Activated CD4-positive, alpha-beta T cell treated with anti-CD3 and anti-CD28 coated beads, Interleukin-2, amount 10 ng/mL, durations not matched to agents 7 days and 5 days (primary cell): ENCODE results near the gene LDLRAD4. TPM values are rescaled to one million over a fixed set of nuclear protein-coding genes. Genes with fewer than 3 reads are reported as not detected.
"Not testable (repeated sequence)": the region's sequence is repeated elsewhere in the genome, so short reads cannot be mapped to it uniquely, and the experiment has no call there.

Experiments
- CTCF ChIA-PET: fragments of 350-600 bp; sonication (Branson Sonifier 250); formaldehyde crosslinking; loops from one replicate; lab custom pipeline; 2021; ENCODE audit warnings: antibody characterized with exemption; lab: Charles Lee
- POLR2A ChIA-PET: fragments of 350-600 bp; sonication (Branson Sonifier 250); formaldehyde crosslinking; loops from one replicate; lab custom pipeline; 2021; ENCODE audit warnings: antibody characterized with exemption; lab: Charles Lee
- DNase-seq: peaks from one replicate; pipeline ENCODE4 v3.0.0-alpha.2; 2020
- H3K27ac Mint-ChIP-seq: one replicate; pipeline ENCODE4 v1.8.0; 2021; ENCODE audit warnings: mild to moderate bottlenecking, moderate library complexity, mixed read lengths
- H3K27me3 Mint-ChIP-seq: one replicate; pipeline ENCODE4 v1.8.0; 2021; ENCODE audit warnings: mixed read lengths
- H3K36me3 Mint-ChIP-seq: one replicate; pipeline ENCODE4 v1.8.0; 2021; ENCODE audit warnings: low read depth, mixed read lengths
- H3K4me1 Mint-ChIP-seq: one replicate; pipeline ENCODE4 v1.8.0; 2021; ENCODE audit warnings: mixed read lengths
- H3K4me3 Mint-ChIP-seq: one replicate; pipeline ENCODE4 v1.8.0; 2021; ENCODE audit warnings: mild to moderate bottlenecking, moderate library complexity, mixed read lengths
- H3K9me3 Mint-ChIP-seq: one replicate; pipeline ENCODE4 v1.8.0; 2021; ENCODE audit warnings: mixed read lengths
- total RNA-seq, 2 experiments: library from RNA; stranded (reverse); gene quantifications; one replicate each; pipeline ENCODE4 v1.2.3, GENCODE V29; 2021

Gene LDLRAD4
- total RNA-seq, 2 experiments from 2014 or later = 23.8 to 28.6 TPM

DNA sequence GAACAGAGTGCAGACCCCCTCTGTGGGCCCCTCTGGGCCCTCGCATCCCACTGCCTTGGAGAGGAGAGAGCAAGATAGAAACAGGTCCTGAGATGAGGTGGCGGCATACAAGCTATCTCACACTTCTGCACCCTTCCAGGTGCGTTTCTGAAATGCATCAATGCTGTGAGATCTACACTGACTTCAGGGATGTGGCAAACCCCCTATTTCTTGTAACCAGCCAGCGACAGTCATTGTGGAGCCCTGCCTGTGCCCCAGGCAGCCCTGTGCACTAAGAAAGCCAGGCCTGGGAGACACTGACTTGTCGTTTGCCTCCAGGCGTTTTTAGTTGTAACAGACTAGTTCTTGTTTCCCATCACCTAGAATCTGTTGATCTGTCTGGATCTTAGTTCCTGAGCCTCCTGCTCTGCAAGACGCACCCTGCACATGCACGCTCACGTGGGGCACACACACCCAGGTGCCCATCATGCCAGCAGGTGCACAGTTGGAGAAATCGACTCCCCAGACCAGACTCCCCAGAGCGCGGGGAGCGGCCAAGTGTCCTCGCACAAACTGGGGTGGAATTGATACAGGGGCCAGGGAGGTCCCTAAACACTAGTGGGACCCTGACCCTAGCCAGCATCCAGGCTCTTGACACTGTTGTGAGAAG lies 269.8 kb downstream of the LDLRAD4 start:
- H3K36me3 Mint-ChIP-seq = peaks cover 16% of the 10 kb centered on the region
- H3K9me3 Mint-ChIP-seq = no peaks in the 10 kb centered on the region
- CTCF ChIA-PET = no interaction called here
- no peak for DNase-seq
- H3K4me1 Mint-ChIP-seq = peaks cover 15% of the 10 kb centered on the region
- no peak overlapping the region for H3K4me3 Mint-ChIP-seq
- no peak overlapping the region for H3K27ac Mint-ChIP-seq
- no peaks in the 10 kb centered on the region for H3K27me3 Mint-ChIP-seq
- POLR2A ChIA-PET = no interaction called here

DNA sequence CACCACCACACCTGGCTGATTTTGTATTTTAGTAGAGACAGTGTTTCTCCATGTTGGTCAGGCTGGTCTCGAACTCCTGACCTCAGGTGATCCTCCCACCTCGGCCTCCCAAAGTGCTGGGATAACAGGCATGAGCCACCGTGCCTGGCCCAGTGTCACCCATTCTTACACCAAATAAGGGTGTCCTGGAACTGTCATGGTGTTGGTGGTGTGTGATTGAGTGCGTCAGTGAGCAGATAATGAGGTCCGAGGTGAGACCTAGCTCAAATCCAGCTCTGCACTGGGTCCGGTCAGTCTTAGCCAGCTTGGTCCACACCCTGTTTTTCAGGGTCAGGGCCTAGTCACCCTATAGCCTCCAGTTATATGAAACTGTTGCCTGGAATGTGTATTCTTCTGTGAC lies 270.7 kb downstream of the LDLRAD4 start:
- CTCF ChIA-PET, H3K4me1 Mint-ChIP-seq, DNase-seq, POLR2A ChIA-PET, H3K9me3 Mint-ChIP-seq, H3K27ac Mint-ChIP-seq, H3K4me3 Mint-ChIP-seq, H3K27me3 Mint-ChIP-seq: not testable (repeated sequence)
- H3K36me3 Mint-ChIP-seq = peaks cover 13% of the 10 kb centered on the region

DNA sequence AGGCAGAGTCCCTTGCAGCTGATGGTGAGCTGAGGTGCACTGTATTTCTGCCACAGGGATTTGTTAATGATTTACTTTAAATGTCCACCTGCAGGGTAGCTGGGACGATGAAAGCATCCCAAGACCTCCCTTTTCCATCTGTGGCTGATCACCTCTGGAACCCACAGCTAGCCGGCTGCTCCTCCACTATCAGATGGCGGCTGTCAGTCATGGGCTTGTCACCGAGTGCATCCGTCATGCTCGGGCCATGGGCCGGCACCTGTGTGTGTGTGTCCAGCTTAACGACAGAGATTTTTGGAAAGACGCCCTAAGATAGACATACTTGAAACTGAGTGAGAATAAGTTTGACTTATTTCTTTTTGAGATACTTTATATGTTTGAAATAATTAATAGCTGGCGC lies 272.6 kb downstream of the LDLRAD4 start:
- peaks cover 8% of the 10 kb centered on the region for H3K4me1 Mint-ChIP-seq
- H3K4me3 Mint-ChIP-seq = no peak overlapping the region
- POLR2A ChIA-PET = no interaction called here
- no peaks in the 10 kb centered on the region for H3K9me3 Mint-ChIP-seq
- peaks cover 17% of the 10 kb centered on the region for H3K36me3 Mint-ChIP-seq
- CTCF ChIA-PET = interaction anchor here (0.7 to 1.0 kb wide), 2 partner anchors 28 to 114 kb away, joined by 3 read pairs; no protein-coding TSS in a partner anchor
- H3K27ac Mint-ChIP-seq = no peak overlapping the region
- no peak for DNase-seq
- H3K27me3 Mint-ChIP-seq = no peaks in the 10 kb centered on the region

DNA sequence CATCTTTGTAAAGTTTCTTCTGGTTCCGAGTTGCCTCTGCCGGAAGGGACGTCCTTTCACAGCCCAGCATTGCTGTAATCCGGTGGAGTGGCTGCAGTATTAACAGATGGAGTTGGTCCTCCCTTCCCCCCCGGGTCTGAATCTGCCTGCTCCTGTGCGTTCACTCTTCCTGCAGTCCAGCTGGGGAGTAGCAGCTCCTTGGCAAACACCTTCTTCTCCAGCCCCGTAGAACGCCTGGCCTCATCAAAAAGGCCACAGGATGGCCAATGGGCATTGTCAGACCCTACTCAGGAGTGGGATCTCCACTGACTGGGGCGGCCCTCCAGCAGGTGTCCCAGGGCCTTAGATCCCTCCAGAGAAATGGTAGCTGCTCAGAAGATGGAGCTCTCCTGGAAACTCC lies 273.8 kb downstream of the LDLRAD4 start:
- no peak overlapping the region for H3K27ac Mint-ChIP-seq
- peaks cover 8% of the 10 kb centered on the region for H3K4me1 Mint-ChIP-seq
- H3K9me3 Mint-ChIP-seq = no peaks in the 10 kb centered on the region
- ChIA-PET CTCF (interaction anchor here (1.0 to 1.2 kb wide), 2 partner anchors 29 to 71 kb away, joined by 3 read pairs; no protein-coding TSS in a partner anchor), POLR2A (no interaction called here)
- DNase-seq = no peak
- no peaks in the 10 kb centered on the region for H3K27me3 Mint-ChIP-seq
- peaks cover 20% of the 10 kb centered on the region for H3K36me3 Mint-ChIP-seq
- no peak overlapping the region for H3K4me3 Mint-ChIP-seq

DNA sequence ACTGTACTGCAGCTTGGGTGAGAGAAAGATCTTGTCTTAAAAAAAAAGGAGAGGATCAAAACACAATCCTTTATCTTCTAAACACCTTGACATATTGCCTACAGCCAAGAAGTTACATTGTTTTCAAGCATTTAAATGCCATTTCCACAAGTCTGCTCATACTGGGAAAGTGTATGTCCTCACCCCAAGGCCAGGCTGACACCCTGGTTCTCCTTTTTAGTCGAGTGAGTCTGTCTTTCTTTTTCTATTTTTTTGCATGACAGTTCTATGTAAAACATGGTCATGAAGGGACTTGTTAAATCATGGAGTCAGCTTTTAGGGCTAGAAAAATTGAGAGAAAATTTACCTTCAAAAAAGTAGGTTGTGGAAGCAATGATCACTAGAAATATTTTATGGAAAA lies 274.5 kb downstream of the LDLRAD4 start:
- Mint-ChIP-seq H3K4me3 (no peak overlapping the region), H3K36me3 (peaks cover 27% of the 10 kb centered on the region), H3K27me3 (no peaks in the 10 kb centered on the region), H3K9me3 (peaks cover 1% of the 10 kb centered on the region), H3K27ac (no peak overlapping the region), H3K4me1 (peaks cover 4% of the 10 kb centered on the region)
- ChIA-PET POLR2A (no interaction called here), CTCF (interaction anchor here (1.0 to 1.2 kb wide), 2 partner anchors 30 to 72 kb away, joined by 3 read pairs; no protein-coding TSS in a partner anchor)
- DNase-seq = no peak

DNA sequence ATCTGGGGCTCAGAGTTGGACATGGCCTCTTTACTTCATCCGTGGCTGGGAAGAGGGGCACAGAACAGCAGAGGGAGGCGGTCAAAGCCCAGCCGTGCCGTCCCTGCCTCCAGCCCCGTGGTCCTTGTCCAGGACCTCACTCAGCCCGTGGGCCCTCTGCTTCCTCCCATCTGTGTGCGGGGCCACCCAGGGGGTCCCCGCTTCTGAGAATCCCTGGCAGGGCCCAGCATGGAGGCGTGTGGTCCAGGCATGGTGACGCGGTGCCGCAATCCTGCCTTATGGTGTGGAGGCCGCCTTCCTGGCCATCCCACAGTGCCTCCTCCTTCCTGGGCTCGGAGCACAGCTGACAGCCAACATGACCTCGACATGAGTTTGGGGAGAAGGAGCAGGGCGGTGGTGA lies 275.2 kb downstream of the LDLRAD4 start:
- H3K4me3 Mint-ChIP-seq = no peak overlapping the region
- H3K27ac Mint-ChIP-seq = no peak overlapping the region
- ChIA-PET CTCF (interaction anchor here (0.6 to 1.2 kb wide), 3 partner anchors 25 to 72 kb away, joined by 3 read pairs; no protein-coding TSS in a partner anchor), POLR2A (no interaction called here)
- H3K27me3 Mint-ChIP-seq = no peaks in the 10 kb centered on the region
- DNase-seq = no peak
- peaks cover 3% of the 10 kb centered on the region for H3K4me1 Mint-ChIP-seq
- H3K36me3 Mint-ChIP-seq = peaks cover 33% of the 10 kb centered on the region
- H3K9me3 Mint-ChIP-seq = peaks cover 6% of the 10 kb centered on the region

DNA sequence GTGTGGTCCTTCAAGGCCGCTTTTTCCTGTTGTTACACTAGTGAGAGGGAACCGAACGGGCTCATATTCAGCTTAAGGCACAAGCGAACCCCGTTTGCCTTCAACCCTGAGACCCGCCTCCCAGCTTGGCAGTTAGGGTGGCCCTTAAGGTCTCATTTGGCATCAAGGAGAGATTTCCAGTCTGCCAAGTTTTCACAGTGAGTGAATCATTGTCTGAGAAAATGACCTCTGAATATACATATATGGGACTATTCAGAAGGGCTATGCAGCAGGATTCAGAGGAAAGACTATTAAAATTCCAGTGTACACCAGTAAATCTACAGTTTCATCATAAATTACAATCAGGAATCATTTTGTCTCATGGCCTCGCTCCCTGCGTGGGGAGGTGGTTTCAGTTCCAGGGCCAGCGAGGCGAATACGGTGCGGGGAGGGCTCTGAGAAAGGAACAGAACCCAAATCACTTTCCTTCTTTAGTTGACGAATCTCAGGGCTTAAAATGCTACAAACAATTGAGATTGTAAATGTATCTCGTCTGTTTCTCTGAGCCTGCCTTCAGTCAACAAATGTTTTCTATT lies 276.4 kb downstream of the LDLRAD4 start:
- no peaks in the 10 kb centered on the region for H3K27me3 Mint-ChIP-seq
- H3K27ac Mint-ChIP-seq = no peak overlapping the region
- no peak overlapping the region for H3K4me3 Mint-ChIP-seq
- ChIA-PET POLR2A (no interaction called here), CTCF (no interaction called here)
- peaks cover 18% of the 10 kb centered on the region for H3K9me3 Mint-ChIP-seq
- H3K36me3 Mint-ChIP-seq = peaks cover 44% of the 10 kb centered on the region
- no peak for DNase-seq
- peaks cover 9% of the 10 kb centered on the region for H3K4me1 Mint-ChIP-seq

DNA sequence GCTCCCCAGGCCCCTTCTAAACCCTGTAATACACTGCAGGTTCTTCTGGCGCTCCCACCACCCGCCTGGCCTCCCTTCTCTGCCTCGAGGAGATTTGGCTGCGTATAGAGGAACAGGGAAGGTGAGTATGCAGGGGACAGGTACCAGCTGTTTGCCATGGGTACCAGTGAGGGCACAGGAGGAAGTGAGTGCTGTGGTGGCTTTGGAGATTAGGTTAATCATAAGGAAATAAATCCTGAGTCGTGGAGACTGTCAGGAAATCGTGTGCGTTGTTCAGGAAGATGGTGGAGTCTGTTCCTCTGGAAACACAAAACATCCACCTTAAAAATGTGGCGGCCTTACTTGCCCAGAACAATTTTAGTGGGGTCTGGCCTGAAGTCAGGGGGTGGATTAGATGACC lies 277.4 kb downstream of the LDLRAD4 start:
- Mint-ChIP-seq H3K27me3 (no peaks in the 10 kb centered on the region), H3K4me1 (peaks cover 16% of the 10 kb centered on the region), H3K36me3 (peaks cover 42% of the 10 kb centered on the region), H3K27ac (no peak overlapping the region), H3K4me3 (no peak overlapping the region), H3K9me3 (peaks cover 18% of the 10 kb centered on the region)
- ChIA-PET POLR2A (no interaction called here), CTCF (no interaction called here)
- DNase-seq = no peak

DNA sequence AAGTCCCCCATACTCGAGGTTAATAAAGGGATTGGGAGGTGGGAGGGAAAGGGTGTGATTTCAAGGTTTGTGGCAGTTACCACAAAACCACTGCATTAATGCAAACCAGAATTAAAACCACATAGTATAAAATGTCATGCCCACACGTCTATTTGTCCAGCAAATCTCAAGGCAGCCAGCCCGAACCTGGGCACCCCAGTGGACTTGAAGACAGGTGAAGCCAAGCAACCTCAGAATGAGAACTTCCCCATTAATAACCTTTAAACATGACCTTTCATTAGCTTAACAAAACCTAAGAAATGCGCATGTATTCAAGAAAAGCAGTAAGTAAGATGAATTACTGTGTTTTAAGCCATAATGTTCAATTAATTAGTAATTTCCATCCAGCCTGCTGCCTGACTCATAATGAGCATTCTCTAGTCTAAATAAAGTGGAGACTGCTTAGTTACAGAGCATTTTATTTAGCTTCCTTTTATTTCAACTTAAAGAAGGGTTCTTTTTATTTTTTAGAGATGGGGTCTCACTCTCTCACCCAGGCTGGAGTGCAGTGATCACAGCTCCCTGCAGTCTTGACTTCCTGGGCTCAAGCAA lies 278.2 kb downstream of the LDLRAD4 start:
- Mint-ChIP-seq H3K4me3 (no peak overlapping the region), H3K9me3 (peaks cover 18% of the 10 kb centered on the region), H3K27ac (no peak overlapping the region), H3K36me3 (peaks cover 38% of the 10 kb centered on the region), H3K27me3 (no peaks in the 10 kb centered on the region), H3K4me1 (peaks cover 24% of the 10 kb centered on the region)
- no peak for DNase-seq
- CTCF ChIA-PET = no interaction called here
- POLR2A ChIA-PET = no interaction called here

DNA sequence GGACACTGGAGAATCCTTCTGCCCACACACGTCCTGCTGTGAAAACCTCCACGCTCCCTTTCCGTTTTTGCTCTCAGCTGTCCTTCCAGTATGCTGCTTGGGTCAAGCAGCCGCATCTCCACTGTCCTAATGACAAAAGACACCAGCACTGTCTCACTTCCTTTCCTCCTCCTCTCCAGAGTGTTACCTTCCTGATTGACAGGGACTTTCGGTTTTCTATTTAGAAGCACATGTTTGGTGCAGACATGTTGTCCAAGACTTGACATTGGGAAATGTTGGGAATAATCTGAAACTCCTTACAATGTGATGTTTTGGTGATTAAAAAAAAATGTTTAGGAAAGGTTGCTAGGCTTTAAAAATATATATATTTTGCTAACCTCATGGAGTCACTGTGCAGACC lies 281.2 kb downstream of the LDLRAD4 start:
- peaks cover 41% of the 10 kb centered on the region for H3K36me3 Mint-ChIP-seq
- H3K9me3 Mint-ChIP-seq = peaks cover 18% of the 10 kb centered on the region
- CTCF ChIA-PET = interaction anchor here (0.6 kb wide), 1 partner anchor 342 kb away, joined by 3 read pairs; no protein-coding TSS in a partner anchor
- POLR2A ChIA-PET = no interaction called here
- no peak overlapping the region for H3K4me3 Mint-ChIP-seq
- H3K4me1 Mint-ChIP-seq = peaks cover 39% of the 10 kb centered on the region
- no peak overlapping the region for H3K27ac Mint-ChIP-seq
- H3K27me3 Mint-ChIP-seq = no peaks in the 10 kb centered on the region
- DNase-seq = no peak

DNA sequence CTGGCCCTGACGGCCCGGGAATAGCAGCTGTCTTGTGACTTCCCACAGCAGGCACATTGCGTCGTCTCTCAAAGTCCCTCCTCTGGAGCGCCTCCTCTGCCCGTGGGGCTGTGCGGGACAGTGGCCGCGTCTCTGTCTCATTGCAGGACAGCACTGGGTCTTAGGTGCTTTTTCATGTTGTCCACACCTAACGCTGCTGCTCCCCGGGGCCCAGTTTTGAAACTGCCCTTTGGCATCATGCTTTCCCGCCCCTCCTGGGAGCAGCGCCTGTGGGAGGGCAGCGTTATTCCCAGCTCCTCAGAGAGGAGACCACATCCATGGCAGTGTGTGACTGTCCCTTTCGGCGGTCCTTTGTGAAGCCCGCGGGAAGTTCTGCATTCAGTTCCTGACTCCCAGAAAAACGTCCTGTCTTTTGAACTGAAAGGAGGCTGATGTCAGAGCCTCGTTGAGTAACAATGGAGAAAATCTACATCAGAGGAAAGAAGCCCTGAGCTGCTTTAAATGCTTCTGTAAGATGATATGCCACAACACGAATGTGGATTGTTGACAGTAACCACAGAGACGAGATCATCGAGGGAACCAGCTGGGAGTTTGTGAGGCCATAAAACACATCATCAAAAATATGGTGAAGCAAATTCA lies 281.8 kb downstream of the LDLRAD4 start:
- Mint-ChIP-seq H3K4me3 (no peak overlapping the region), H3K9me3 (peaks cover 18% of the 10 kb centered on the region), H3K27me3 (no peaks in the 10 kb centered on the region), H3K27ac (no peak overlapping the region), H3K36me3 (peaks cover 36% of the 10 kb centered on the region), H3K4me1 (peaks cover 40% of the 10 kb centered on the region)
- ChIA-PET CTCF (interaction anchor here (0.6 kb wide), 2 partner anchors 41 to 343 kb away, joined by 3 to 6 read pairs; no protein-coding TSS in a partner anchor), POLR2A (no interaction called here)
- peak; percentile 18 for DNase-seq

DNA sequence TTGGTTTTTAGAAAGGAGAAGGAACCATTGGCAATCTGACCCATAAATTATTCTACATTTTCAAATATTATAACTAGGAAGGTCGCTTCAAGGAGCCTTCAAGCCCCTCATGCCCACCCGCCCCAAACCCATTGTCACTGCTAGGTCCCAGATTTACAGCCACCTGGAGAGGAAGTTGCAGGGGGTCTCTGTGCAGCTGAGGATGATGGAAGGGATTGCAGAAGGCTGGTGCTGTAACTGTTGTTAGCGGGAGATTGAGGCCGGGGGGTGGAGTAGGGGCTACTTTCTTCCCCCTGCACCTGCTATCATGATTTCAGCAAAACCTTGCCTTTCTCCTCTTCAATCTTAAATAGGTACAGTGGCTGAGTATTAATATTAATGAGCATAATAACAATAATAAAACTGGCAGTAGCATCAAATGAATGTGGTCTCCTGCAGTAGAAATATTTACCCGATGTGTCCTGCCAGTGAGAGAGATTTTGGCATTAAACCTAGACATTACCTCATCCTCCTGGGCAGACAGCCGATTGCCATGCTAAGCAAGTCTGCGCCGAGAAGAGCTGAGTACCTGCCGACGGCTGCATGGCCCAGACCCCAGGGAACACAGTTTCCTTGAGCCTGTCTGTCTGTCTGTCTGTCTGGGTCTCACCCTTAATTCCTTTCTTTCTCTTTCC lies 282.4 kb downstream of the LDLRAD4 start:
- Mint-ChIP-seq H3K27me3 (no peaks in the 10 kb centered on the region), H3K36me3 (peaks cover 36% of the 10 kb centered on the region), H3K4me3 (no peak overlapping the region), H3K4me1 (peaks cover 47% of the 10 kb centered on the region), H3K9me3 (peaks cover 18% of the 10 kb centered on the region), H3K27ac (no peak overlapping the region)
- POLR2A ChIA-PET = no interaction called here
- no peak for DNase-seq
- CTCF ChIA-PET = interaction anchor here (0.6 to 1.4 kb wide), 4 partner anchors 42 to 219 kb away, joined by 3 to 6 read pairs (median 4); no protein-coding TSS in a partner anchor
